NCI-H2196 treated with DMSO at 0.1 percent for 48 hours (cell line): ENCODE data around the gene TMEM129.
A peak's percentile ranks its signal among the peaks of the same experiment; 100 is the strongest.

Experiments
- DNase-seq: peaks from one replicate; lab custom pipeline; 2025; ENCODE audit not compliant: unreplicated experiment; lab: John Stamatoyannopoulos, UW

The TMEM129 gene, protein sequence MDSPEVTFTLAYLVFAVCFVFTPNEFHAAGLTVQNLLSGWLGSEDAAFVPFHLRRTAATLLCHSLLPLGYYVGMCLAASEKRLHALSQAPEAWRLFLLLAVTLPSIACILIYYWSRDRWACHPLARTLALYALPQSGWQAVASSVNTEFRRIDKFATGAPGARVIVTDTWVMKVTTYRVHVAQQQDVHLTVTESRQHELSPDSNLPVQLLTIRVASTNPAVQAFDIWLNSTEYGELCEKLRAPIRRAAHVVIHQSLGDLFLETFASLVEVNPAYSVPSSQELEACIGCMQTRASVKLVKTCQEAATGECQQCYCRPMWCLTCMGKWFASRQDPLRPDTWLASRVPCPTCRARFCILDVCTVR

DNA sequence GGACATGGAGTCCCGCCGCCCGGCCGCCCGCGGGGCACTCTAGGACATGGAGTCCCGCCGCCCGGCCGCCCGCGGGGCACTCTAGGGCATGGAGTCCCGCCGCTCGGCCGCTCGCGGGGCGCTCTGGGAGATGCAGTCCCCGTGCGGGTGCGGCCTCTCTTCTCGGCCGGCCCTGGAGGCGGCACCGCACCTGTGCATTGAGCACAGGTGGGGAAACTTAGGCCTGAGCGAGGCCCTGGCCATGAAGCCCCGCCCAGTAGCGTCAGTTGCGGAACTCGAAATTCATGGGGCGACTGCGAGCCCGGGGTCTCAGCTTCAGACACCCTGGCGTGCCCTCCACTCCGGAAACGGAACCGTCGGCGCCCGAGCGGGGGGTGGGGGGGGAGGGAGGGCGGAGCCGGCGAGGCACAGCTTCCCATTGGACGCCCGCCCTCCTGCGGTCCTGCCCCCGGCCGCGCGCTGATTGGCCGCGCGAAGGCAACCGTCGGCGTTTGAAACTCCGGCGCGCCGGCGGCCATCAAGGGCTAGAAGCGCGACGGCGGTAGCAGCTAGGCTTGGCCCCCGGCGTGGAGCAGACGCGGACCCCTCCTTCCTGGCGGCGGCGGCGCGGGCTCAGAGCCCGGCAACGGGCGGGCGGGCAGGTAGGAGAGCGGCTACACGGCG, at the start of gene TMEM129, which contains the start of gene TACC3:
TMEM129 (minus strand) TSS at position 321 of the 663 bp plus-strand sequence. CDS start 486 bp downstream, outside the sequence.
TACC3 (plus strand) TSS at position 519 of the 663 bp plus-strand sequence. CDS start 1,901 bp downstream, outside the sequence.
- DNase-seq, result peak; percentile 95

DNA sequence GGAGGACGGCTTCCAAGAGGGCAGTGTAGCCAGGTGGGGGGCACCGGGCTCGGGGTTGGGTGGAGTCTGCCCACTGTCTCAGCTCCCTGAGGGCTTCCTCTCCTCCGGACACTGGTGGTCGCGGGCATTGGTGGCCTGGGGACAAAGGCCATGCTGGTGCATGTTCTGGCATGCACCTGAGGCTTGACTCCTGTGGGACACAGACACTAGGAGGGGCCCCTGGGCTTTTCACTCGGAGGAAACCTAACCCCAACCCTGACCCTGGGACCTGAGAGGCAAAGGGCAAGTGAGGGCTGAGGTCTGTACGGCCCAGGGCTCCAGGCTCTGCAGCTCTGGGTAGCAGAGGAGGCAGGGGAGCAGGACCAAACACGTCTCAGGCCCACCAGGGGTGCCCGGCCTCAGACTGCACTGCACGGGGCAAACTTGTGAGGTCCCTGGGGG, 49.7 kb upstream of the TMEM129 start:
- no peak for DNase-seq

DNA sequence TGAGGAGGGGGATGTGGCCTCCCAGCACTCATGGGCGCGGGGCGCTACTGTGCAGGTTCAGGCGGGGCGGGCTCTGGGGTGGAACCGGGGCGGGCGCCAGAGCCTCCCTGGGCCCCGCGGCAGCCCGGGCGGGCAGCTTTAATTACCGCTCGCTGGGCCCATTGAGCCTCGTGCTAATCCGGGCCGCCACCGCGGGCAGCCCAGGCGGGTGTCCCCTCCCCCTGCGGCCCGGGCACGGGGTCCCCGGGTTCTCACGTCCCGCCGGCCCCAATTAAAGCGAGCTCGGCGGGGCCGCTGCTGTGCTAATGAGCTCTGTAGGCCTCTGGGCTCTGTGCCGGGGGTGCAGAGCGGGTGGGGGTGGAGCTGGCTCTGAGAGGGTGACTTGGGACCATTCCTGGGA, 49.1 kb upstream of the TMEM129 start:
- no peak for DNase-seq

DNA sequence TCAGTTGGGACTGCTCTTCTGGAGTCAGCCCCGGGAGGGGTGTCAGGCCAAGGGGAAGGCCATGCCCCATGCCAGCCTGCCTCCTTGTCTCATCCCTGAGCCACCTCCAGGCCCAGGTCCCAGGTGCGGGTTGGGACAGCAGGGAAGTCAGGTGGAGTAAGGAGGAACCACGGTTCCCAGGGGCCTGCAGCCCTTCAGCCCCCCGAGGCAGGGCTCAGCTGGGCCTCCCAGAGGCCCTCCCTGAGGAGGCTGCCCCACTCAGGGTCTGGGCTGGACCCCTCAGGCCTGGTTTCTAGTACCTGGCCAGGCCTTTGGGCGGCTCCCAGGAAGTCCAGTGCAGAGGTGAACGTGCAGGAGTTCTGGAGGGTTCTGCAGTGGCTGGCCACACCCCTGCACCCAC, 48.6 kb upstream of the TMEM129 start:
- DNase-seq, result no peak

DNA sequence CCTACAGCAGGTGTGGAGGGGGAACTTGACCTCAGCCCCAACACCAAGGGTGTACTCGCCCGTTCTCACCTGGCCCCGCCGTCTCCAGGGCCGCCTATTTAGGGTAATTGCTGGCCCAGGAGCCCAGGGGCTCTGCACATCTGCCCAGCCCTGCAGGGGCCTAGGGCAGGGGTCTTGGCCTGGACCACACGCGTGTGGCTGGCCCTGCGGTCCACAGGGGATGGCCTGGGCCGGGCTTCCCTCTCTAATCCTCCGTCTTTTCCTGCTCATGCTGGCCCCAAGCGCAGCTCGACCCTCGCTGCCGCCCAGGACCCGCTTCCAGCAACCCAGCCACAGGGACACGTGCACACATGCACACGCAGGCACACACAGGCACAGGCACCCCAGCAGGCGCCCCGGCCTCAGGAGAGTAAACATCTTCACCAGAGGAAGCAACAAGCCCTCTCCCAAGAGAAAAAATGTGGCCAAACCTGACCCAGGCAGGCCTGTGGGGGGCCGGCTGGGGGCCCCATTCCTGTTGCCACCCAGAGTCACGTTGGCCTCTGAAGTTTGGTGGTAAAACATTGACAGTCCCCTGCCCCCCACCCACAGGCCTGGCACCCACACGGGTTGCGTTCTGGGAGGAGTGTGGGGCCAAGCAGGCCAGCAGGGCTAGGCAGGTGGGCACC, 47.4 kb upstream of the TMEM129 start:
- no peak for DNase-seq

DNA sequence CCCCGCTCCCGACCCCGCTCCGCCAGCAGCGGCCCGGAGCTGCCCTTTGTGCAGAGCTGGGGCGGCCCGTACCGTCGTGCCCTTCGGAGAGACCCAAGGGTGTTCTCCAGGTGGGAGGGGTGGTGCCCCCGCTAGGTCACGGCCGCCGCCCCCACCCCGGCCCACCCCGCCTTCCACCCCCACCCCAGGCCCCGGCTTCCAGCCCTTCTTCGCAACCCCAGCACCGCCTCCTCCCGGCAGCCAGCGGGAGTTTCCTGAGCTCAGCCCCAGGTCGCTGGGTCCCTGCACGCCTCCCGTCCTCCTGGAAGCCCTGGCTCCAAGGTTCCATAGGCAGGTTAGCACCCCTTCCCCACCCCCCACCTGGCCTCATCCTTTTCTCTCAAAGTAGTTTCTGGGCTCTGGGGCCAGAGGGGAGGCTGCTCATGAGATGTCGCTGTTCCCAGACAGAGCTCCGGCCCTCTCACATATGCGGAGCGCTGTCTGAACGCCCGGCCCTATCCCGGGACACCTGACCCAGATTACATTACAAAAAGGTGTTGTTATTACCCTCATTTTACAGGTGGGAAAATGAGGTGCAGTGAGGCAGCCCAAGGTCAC, 46.7 kb upstream of the TMEM129 start:
- no peak for DNase-seq

DNA sequence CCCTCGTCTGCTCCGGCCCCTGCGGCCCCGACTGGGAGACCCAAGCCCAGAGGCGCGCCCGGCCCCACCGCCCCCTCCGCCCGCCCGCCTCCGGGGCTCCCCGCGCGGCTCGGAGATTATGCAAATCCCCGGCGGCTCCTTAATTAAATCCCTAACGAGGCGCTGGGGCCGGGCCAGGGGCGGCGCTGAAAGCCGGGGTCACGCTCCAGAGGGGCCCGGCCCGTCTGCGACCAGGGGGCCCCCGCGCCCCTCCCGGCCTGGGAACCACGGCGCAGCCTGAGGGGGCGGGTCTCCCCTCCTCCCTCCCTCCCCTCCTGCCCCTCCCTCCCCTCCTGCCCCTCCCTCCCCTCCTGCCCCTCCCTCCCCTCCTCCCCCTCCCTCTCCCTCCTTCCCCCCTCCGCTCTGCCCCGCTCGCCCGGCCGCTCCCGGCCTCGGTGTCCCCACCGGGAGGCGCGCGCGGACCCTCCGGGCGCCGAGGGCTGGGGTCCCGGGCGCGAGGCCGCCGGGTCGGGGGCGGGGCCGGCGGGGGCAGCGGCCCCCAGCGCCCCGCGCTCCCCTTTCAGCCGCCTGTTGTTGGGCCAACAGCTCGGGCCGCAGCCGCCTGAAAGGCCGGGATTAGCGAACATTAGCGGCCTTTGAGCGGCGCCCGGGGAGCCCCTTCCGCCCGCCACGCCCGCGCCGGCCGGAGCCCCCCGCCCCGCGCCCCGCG, 46.1 kb upstream of the TMEM129 start:
- DNase-seq, result no peak

DNA sequence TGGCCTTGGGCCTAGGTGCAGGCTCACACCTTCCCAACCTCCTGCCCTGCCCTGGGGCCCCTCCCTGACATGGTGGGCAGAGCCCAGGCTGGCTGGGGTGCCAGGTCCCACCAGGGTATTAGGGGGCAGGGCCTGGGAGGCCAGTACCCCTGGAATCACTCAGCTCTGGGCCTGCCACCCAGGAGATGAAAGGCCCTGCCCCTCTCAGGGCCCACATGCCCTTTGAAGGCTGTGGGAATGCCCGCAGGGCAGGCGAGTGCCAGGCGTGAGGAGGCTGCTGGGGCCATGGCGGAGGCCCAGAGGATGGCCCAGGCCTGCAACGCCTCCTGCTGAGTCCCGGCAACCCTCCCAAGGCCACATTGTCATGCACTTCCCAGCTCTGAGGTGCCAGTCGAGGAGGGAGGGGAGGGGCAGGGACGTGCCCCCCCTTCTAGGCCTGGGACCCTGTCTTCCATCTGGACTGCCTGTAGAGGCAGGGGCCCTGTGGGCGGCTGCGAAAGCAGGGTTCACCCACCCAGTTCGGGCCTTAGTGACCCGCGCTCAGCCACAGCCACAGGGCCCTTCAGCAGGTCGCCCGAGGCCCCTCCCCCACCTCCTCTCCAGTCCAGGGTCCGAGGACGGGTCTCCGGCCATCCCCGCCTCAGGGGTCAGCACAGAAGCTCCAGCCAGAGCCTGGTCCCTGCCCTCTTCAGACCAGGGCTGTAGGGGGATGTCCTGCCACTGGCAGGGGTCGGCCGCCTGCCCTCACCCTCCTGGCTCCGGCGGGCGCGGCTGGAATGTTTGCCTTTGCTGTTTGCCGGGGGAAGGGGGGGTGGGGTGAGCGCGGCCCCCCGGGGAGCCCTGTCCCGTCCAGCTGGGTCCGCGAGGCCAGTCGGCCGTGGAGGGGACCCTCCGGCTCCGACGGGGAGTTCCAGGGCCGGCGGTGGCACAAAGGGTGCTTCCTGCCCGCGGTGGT, 45.3 kb upstream of the TMEM129 start:
- DNase-seq, result no peak

DNA sequence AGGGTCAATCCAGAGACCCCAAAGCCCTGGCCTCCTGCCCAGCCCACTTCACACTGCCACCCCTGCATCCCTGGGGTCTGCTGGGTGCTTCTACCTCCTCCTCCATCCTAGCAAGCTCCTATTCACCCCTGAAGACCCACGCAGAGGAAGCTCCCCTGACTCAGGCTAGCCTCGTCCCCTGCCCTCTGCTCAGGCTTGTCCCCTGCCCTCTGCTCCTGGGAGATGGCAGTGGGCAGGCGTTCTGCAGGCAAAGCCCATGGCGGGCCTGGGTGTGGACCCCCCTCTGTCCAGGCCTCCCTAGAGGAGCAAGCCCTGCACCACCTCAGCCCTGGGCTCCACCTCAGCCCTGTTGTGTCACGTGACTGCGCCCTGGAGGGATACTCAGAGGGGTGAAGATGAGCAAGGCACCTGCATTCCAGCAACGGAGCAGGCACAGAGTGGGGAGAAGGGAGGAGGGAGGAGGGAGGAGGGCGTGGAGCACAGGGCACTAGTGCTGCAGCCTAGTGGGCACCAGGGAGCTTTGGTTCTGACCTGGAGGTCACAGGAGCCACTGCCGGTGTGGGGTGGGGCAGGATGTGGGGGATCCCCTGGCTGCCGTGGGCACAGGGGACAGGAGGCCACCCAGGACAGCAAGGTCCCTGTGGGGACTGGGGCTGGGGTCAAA, 44.4 kb upstream of the TMEM129 start:
- no peak for DNase-seq

DNA sequence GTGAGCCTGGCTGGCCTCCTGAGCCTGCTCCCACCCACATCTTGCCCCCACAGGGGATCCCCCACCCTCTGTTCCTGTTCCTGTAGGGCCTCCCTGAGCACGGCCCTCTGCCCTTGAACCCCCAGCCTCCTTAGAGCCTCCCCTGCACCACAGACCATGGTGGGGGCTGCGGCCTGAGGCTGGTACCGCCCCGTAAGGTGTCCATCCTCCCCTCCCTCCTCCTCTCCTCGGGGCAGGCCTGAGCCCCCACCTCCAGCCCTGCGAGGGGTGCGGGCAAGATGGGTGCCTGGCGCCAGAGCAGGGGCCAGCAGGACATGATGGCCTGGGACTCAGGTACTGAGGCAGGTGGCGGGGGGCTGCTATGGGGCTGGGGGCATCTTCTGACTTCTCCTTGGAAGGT, 43.5 kb upstream of the TMEM129 start:
- DNase-seq, result no peak

DNA sequence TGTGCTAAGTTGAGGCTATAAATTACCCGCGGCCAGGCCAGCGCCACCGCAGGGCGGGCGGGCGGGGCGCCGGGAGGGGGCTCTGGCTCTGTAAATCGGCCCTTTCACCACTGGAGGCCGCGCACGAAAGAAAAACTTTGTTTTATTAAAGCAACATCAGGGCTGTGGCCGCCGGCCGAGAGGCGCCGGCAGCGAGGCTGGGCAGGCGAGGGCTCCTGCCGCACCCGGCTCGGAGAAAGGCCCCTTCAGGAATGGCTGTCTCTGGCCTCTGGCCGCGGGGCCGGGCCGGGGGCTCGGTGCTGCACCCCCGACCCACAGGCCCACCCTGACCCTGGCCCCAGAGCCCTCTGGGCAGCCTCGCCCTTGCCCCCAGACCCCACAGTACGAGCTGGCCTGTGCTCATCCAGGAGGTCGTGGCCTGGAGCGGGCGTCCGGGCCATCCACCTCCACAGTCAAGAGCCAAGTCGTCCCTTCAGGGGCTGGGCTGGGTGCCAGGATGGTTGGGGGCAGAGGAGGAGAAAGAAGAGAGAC, 42.5 kb upstream of the TMEM129 start:
- no peak for DNase-seq

DNA sequence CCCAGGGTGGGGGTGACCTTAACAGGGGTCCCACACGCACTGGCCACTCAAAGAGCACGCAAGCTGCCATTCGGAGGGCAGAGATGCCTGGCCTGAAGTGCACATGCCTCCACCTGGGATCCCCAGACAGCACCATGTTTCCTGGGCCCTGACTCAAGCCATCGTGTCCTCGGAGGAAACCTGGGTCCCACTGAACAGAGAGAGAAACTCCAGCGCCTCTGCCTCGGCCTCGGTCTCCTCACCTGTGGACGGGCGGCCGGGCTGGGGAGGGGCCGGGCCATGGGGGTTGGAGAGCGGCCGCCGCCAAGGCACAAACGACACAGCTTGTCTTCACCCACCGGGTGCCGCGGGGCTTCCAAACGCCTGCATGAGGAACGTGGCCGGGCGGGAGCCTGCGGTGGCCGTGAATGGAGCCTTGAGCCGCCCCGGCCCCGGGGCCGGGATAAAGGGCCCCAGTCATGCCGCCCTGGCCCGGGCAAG, 42.0 kb upstream of the TMEM129 start:
- no peak for DNase-seq

DNA sequence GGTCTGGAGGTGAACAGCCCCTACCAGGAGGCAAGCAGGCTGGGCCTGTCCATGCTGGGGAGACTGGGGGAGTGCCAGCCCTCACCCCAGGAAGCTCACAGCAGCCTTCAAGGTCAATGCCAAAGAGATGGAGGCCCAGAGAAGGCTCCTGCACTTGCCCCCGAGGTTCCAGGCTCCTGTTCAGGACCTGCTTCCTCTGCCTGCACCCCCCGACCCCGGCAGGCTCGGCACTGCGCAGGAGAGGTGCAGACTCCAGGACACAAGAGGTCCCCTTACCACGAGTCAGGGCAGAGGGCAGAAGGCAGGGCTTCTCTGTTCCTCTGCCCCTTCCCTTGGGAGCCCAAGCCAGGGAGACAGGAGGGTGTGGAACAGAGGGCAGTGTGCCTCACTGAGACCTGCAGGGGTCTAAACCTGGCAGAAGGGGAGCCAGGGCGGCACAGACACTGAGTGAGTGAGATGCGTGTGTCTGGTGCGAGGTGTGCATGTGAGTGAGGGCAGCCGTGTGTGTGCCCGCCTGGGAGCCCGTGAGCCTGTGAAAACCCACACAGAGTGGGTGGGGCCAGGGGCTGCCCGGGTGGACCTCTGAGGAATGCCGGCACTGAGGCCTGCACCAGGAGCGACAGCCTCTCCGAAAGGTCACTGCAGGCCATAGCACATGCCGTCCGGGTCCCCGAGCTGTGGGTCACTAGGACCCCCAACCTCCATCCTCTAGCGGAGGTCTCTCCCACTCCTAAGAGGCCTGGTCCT, 41.3 kb upstream of the TMEM129 start:
- no peak for DNase-seq

DNA sequence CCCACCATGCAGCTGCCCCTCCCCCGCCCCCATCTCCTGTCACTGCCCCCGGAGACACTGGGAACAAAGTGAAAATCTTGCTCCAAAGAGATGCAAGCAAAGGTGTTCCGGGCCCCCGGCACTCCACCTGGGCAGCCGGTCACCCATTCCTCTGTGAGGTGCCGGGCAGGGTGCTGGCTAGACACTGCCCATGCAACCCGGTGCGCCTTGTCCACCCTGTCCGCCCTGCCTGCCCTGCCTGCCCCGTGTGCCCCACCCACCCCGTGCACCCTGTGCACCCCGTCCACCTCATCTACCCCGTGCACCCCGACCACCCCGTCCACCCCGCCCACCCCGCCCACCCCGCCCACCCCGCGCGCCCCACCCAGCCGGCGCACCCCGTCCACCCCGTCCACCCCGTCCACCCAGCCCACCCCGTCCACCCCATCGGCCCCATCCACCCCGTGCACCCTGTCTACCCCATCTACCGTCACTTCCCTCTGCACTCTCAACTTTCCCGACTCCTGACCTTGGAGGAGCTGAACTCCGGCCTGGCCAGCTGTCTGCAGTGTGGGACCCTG, 40.1 kb upstream of the TMEM129 start:
- DNase-seq, result no peak

DNA sequence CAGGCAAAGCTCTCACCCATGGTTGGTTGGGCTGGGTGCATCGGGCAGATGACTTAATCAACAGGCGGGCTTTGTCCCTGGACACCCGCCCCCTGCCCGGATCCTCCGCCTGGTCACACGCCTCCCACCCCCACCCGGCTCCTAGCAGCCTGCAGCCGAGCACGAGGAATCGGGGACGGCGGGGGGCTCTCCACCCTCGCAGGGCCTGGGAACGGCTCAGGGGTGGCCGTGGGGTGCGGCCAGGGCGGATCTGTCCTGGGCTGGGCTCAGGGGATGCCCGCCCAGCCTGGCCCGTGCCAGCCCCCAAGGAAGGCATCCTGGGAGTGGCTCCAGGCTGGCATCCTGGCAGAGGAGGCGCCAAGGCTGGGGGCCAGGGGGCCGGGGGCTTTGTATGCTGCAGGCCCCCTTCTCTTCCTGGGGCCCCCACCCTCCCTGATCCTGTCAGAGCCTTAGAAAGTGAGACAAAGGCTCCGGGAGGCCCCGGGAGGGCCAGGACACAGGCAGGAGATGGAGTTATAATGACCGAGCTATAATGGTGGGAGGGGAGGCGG, 39.5 kb upstream of the TMEM129 start:
- no peak for DNase-seq

DNA sequence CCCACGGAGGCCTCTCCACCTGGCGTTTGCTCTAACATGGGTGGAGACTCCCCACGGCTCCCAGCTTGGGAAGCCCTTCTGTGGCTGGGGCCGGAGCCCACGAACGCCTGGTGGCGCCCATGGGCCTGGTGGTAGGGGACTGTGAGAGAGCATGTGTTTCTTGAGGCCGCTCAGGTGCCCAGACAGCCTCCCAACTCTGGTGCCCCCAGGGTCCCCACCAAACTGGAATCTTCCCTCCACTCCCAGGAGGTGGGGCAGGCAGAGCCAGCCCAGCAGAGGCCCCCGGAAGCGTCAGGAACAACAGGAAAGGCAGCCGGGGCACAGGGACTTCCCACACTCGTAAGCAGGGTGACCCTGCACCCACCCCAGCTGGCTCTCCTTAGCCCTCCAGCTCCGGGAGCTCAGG, 38.7 kb upstream of the TMEM129 start:
- DNase-seq, result no peak

DNA sequence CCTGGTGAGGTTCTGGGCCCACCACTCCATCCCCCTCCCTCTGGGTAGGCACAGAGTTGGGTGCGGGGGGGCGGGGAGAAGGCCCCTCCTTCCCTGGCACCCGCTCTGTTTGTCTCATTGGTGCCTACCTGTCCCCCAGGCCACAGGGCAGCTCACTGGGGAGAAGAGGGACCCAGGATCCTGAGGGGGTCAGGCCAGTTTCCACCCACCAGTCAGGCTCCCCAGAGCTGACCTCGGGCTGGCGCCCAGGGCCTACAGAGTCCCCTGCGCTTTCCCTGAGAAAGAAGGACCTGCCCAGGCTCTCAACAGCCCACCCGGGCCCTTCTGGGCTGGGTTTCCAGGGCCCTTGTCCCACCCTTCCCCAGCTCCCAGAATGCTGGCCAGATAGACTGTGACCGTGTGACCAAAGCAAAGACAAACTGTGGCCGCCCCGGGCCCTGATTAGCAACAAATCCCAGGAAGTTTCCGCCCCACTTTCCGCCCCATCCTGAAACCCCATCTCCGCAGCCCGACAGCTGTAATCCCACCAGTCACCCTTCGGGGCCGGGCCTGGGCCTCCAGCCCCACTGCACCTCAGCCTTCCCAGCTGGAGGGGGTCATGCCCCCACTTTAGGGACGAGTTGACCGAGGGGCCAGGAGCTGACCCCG, 38.2 kb upstream of the TMEM129 start:
- no peak for DNase-seq
